ENCODE measurements around the gene MAP7. TPM values are rescaled to one million over a fixed set of nuclear protein-coding genes. Genes with fewer than 3 reads are reported as not detected.

The MAP7 gene
- total RNA-seq, 1 experiment from 2014 or later, result 33.7 TPM

GRCh38 chr6:136469154-136469553 is 81.1 kb downstream of the MAP7 start:
- Histone ChIP-seq H3K36me3 (ENCODE audit: low read depth) (no peaks in the 10 kb centered on the region), H3K9me3 (ENCODE audit: insufficient read depth, low read depth) (no peaks in the 10 kb centered on the region), H4K20me1 (ENCODE audit: insufficient read depth) (peaks cover 4% of the 10 kb centered on the region; the same call in 1 of the 2 replicates), H3K4me1 (replicated peaks; ENCODE audit: insufficient read depth) (peaks cover 8% of the 10 kb centered on the region), H3K9me2 (ENCODE audit: insufficient read depth) (no peaks in the 10 kb centered on the region), H3K27me3 (ENCODE audit: insufficient read depth, low read depth) (no peaks in the 10 kb centered on the region), H2AFZ (no peak overlapping the region), H3K79me2 (ENCODE audit: low read depth) (0 out of 2 replicates have a peak, but pooled peaks cover 12% of the 10 kb centered on the region), H3K4me2 (no peak overlapping the region), H3K27ac (no peak overlapping the region), H3K4me3 (no peak overlapping the region), H3F3A (ENCODE audit: insufficient read depth, low read depth) (no peaks in the 10 kb centered on the region)
- CTCF ChIA-PET, result no interaction called here
- DNase-seq, result no peak
- no peak for TF ChIP-seq CTCF (conservative IDR thresholded peaks at IDR 0.05)
- no peak for TF ChIP-seq EZH2 (IDR thresholded peaks at IDR 0.05; ENCODE audit: low read depth)
- no TSS peak for BruUV-seq (replicated peaks)
- intact Hi-C loops (cut with micrococcal nuclease; ENCODE audit: unreplicated experiment), result no loop called here
- POLR2A ChIA-PET (ENCODE audit: unreplicated experiment), result no interaction called here

DNA sequence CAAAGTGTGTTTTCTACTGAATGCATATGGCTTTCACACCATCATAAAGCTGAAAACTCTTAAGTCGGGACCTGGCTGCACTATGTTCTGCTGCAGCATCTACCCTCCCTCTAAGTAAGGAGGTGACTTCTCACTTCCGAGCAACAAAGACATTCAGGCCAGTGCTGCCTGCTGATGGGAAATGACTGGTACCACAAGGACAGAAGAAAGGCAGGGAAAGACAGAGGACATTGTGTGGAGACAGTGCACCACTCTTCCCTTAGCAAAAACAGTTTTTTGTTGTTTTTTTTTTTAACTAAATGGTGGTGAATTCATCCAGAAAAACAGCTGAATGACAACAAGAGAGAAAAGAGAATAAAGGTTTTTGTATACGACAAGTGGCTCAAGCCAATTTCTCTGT is 81.5 kb downstream of the MAP7 start:
- POLR2A ChIA-PET (ENCODE audit: unreplicated experiment), result no interaction called here
- H4K20me1 ChIP-seq (ENCODE audit: insufficient read depth), result peaks cover 4% of the 10 kb centered on the region; the same call in 1 of the 2 replicates

DNA sequence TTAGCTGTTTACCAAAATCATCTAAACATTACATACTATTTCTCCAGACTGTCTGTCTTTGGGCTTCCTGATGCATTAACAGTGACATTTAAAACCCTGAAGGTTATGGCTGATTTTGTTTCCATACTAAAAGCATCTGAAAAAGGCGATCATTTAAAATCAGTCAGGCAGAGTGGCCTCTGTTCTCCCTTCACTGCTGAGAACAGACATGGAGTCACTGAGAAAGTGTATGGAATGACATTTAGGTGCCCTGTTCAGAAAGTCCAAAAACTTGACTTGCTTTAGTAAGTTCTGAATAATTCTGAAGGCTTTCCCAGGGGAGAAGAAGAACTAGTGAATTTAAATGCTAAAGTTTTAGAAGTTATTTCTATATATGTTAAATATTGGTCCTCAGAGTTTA is 83.0 kb downstream of the MAP7 start:
- peaks cover 4% of the 10 kb centered on the region; the same call in 1 of the 2 replicates for H4K20me1 ChIP-seq (ENCODE audit: insufficient read depth)
- no peaks in the 10 kb centered on the region for H3K9me2 ChIP-seq (ENCODE audit: insufficient read depth)
- POLR2A ChIA-PET (ENCODE audit: unreplicated experiment), result no interaction called here
- no peak for DNase-seq
- no peak overlapping the region for H2AFZ ChIP-seq
- H3K9me3 ChIP-seq (ENCODE audit: insufficient read depth, low read depth), result no peaks in the 10 kb centered on the region
- no peaks in the 10 kb centered on the region for H3K36me3 ChIP-seq (ENCODE audit: low read depth)
- H3K27ac ChIP-seq, result no peak overlapping the region
- H3F3A ChIP-seq (ENCODE audit: insufficient read depth, low read depth), result no peaks in the 10 kb centered on the region
- 0 out of 2 replicates have a peak, but pooled peaks cover 20% of the 10 kb centered on the region for H3K79me2 ChIP-seq (ENCODE audit: low read depth)
- H3K27me3 ChIP-seq (ENCODE audit: insufficient read depth, low read depth), result no peaks in the 10 kb centered on the region
- no peak overlapping the region for H3K4me2 ChIP-seq
- H3K4me1 ChIP-seq (replicated peaks; ENCODE audit: insufficient read depth), result peaks cover 8% of the 10 kb centered on the region
- BruUV-seq (replicated peaks), result no TSS peak
- CTCF ChIA-PET, result no interaction called here
- no peak overlapping the region for H3K4me3 ChIP-seq
- intact Hi-C loops (cut with micrococcal nuclease; ENCODE audit: unreplicated experiment), result no loop called here
- no peak for TF ChIP-seq EZH2 (IDR thresholded peaks at IDR 0.05; ENCODE audit: low read depth)

More for the DNA sequence above, 81.5 kb downstream of the MAP7 start:
- Histone ChIP-seq H3K79me2 (ENCODE audit: low read depth) (0 out of 2 replicates have a peak, but pooled peaks cover 15% of the 10 kb centered on the region), H3K27me3 (ENCODE audit: insufficient read depth, low read depth) (no peaks in the 10 kb centered on the region), H3K36me3 (ENCODE audit: low read depth) (no peaks in the 10 kb centered on the region), H2AFZ (no peak overlapping the region), H3K4me3 (no peak overlapping the region), H3K4me1 (replicated peaks; ENCODE audit: insufficient read depth) (peaks cover 8% of the 10 kb centered on the region), H3F3A (ENCODE audit: insufficient read depth, low read depth) (no peaks in the 10 kb centered on the region), H3K4me2 (no peak overlapping the region), H3K9me2 (ENCODE audit: insufficient read depth) (no peaks in the 10 kb centered on the region), H3K27ac (no peak overlapping the region), H3K9me3 (ENCODE audit: insufficient read depth, low read depth) (no peaks in the 10 kb centered on the region)
- CTCF ChIA-PET, result no interaction called here
- intact Hi-C loops (cut with micrococcal nuclease; ENCODE audit: unreplicated experiment), result no loop called here
- no peak for TF ChIP-seq EZH2 (IDR thresholded peaks at IDR 0.05; ENCODE audit: low read depth)
- TF ChIP-seq CTCF (conservative IDR thresholded peaks at IDR 0.05), result no peak
- no peak for DNase-seq
- BruUV-seq (replicated peaks), result no TSS peak

DNA sequence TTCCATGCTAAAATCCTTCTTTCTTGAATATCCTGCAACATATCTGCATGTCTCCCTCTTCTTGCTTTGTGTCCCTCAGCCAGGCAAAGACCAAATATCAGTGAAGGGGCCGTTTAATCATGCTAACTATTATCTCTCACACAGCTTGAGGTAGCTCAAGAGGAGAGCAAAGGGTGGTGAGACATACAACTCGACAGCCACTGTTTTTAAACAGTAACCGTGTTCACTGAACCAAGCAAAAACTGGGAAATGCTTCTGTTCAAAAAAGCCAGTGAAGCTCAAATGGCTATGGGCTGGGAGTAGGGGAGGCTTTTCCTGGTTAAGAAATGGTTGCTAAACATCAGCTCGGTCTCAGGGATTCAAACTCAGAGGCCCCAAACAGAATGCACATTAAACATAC is 83.4 kb downstream of the MAP7 start:
- ChIA-PET POLR2A (ENCODE audit: unreplicated experiment) (no interaction called here), CTCF (no interaction called here)
- 0 out of 2 replicates have a peak, but pooled peaks cover 20% of the 10 kb centered on the region for H3K79me2 ChIP-seq (ENCODE audit: low read depth)
- H4K20me1 ChIP-seq (ENCODE audit: insufficient read depth), result peaks cover 4% of the 10 kb centered on the region; the same call in 1 of the 2 replicates
- no peaks in the 10 kb centered on the region for H3K27me3 ChIP-seq (ENCODE audit: insufficient read depth, low read depth)
- H3K9me3 ChIP-seq (ENCODE audit: insufficient read depth, low read depth), result no peaks in the 10 kb centered on the region
- BruUV-seq (replicated peaks), result no TSS peak
- intact Hi-C loops (cut with micrococcal nuclease; ENCODE audit: unreplicated experiment), result no loop called here
- no peak overlapping the region for H3K4me2 ChIP-seq
- no peaks in the 10 kb centered on the region for H3F3A ChIP-seq (ENCODE audit: insufficient read depth, low read depth)
- no peaks in the 10 kb centered on the region for H3K36me3 ChIP-seq (ENCODE audit: low read depth)
- no peak for DNase-seq
- no peak overlapping the region for H3K4me3 ChIP-seq
- H2AFZ ChIP-seq, result no peak overlapping the region
- H3K9me2 ChIP-seq (ENCODE audit: insufficient read depth), result no peaks in the 10 kb centered on the region
- H3K27ac ChIP-seq, result no peak overlapping the region
- H3K4me1 ChIP-seq (replicated peaks; ENCODE audit: insufficient read depth), result peaks cover 8% of the 10 kb centered on the region
- no peak for TF ChIP-seq EZH2 (IDR thresholded peaks at IDR 0.05; ENCODE audit: low read depth)
- no peak for TF ChIP-seq CTCF (conservative IDR thresholded peaks at IDR 0.05)

Measured in PC-9 (cell line).